Right cardiac atrium (tissue), 5 donors: Measurements from ENCODE around the gene SPAAR. TPM values are rescaled to one million over a fixed set of nuclear protein-coding genes. Genes with fewer than 3 reads are reported as not detected.
"Not testable (repeated sequence)": the region's sequence is repeated elsewhere in the genome, so short reads cannot be mapped to it uniquely, and the experiment has no call there.

ENCODE experiments used
- ATAC-seq, 2 donors: fragments of 200-7000 bp; cut with Tn5 transposase; one replicate each; pipeline versions ENCODE4 v1.8.0 to v1.9.1; 2020; ENCODE audit warnings: moderate library complexity in 2 of 2, mild to moderate bottlenecking in 1 of 2
- DNase-seq, 3 donors: peaks; one replicate each; pipeline ENCODE4 v3.0.0-alpha.2; 2020
- H3K27ac ChIP-seq: one replicate; pipeline ENCODE4 v1.5.1; 2013; ENCODE audit warnings: mild to moderate bottlenecking, low read length, control low read depth, moderate library complexity
- H3K27me3 ChIP-seq: one replicate; pipeline ENCODE4 v1.6.1; 2013; ENCODE audit not compliant: control insufficient read depth, insufficient read depth
- H3K4me1 ChIP-seq: one replicate; pipeline ENCODE4 v1.6.1; 2013; ENCODE audit warnings: low read length; ENCODE audit not compliant: control insufficient read depth, insufficient read depth
- H3K4me3 ChIP-seq: one replicate; pipeline ENCODE4 v1.5.1; 2013; ENCODE audit warnings: low read length, control low read depth
- H3K9me3 ChIP-seq: one replicate; pipeline ENCODE4 v1.6.1; 2013; ENCODE audit warnings: low read length; ENCODE audit not compliant: control insufficient read depth
- WGBS: extraction: QIAGEN DNeasy Blood & Tissue Kit; methylation state at CpG from one replicate; pipeline ENCODE4 v1.1.7; 2013; 5-methylcytosine and 5-hydroxymethylcytosine counted together
- intact Hi-C, 4 donors: fragments of 100-400 bp; cut with DNase I; formaldehyde crosslinking; loops; one replicate each; pipeline versions ENCODE4 v1.11.0 to v1.14.0; 2022 to 2023
- polyA plus RNA-seq: library from polyadenylated mRNA; stranded (reverse); fragments of 200-250 nt; gene quantifications from one replicate; pipeline ENCODE4 v1.2.3, GENCODE V29; 2013
- total RNA-seq, 4 donors: library from RNA; stranded (reverse); fragmentation: NEBNext Ultra II Directional; extraction: Animal tissue kit (Norgen Biotek cat#: 25700); gene quantifications; one replicate each; pipeline ENCODE4 v1.2.1, GENCODE V29; 2021
- donor health status: healthy with polysubstance abuse.
- donor health status: DM: no; HTN: yes; CAD: no.
- donor health status: DM: no; HTN: no; CAD: no.
- donor health status: DM: no; HTN: yes; CAD: no; lungs with severe emphysema.
- donor health status: DM: yes; HTN: yes; CAD: no.

The SPAAR gene
- total and polyA plus RNA-seq, 5 donors, result 3.7 to 8.7 (median 6.0) TPM

DNA sequence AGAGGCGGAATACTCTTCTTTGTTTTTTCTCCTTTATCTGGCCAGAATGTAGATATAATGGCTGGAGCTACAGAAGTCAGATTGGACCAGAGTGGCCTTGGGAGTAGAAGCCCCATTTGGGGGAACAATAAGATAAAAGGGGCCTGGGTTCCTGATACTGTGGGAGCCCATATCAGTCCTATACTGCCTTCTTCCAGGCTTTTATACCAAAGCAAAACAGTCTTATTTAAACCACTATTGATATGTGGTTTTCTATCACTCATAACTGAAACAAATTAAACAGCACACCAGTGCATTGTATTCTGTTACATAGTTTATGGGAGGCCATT lies 14.3 kb downstream of the SPAAR start:
- DNase-seq, result no peak
- Histone ChIP-seq H3K9me3 (no peaks in the 10 kb centered on the region), H3K27me3 (no peaks in the 10 kb centered on the region), H3K4me1 (peaks cover 10% of the 10 kb centered on the region), H3K27ac (no peak overlapping the region), H3K4me3 (no peak overlapping the region)
- WGBS, result 73% methylated on average over 1 of the region's 1 CpG
- no peak for ATAC-seq
- intact Hi-C loops, result no loop called here

DNA sequence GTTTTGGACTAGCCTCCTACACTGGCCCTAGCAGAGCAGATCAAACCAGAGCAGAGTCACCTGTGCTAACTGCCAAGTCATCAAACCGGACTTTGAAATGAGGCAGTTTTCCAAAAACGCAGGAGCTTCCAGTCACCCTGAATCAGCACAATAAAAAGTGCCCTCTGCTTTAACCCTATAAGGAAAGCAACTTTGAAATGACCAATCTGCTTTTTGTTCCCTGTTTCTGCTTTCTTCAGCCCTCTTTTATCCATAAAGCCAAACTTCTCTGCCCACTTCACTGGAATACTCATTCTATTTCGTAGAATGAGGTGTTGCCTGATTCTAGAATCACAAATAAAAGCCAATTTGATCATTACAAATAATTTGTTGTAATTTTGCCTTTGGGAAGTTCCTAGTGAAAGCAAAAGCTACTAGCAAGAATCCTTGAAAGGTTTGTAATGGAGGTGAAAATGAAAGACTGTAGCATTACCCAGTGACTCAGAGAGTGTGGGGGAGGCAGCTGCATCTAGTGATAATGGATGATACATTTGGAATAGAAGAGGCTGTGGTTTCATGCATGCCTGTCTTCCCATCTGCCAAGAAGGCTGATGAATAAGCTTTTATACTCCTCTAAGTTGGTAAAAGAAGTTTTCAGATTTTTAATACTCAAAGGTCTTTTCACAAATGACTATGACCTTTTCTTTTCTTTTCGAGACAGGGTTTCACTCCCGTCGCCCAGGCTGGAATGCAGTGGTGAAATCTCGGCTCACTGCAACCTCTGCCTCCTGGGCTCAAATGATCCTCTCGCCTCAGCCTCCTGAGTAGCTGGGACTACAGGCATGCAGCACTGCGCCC lies 14.9 kb downstream of the SPAAR start:
- WGBS, result 58% methylated on average over 9 of the region's 9 CpGs
- peak in 1 of 3 donors; percentile 44 for DNase-seq
- Histone ChIP-seq H3K4me1 (peaks cover 10% of the 10 kb centered on the region), H3K4me3 (no peak overlapping the region), H3K9me3 (no peaks in the 10 kb centered on the region), H3K27me3 (no peaks in the 10 kb centered on the region), H3K27ac (peak overlapping the region; percentile 34)
- peak; percentile 62 to 75 for ATAC-seq
- intact Hi-C loops, result no loop called here

DNA sequence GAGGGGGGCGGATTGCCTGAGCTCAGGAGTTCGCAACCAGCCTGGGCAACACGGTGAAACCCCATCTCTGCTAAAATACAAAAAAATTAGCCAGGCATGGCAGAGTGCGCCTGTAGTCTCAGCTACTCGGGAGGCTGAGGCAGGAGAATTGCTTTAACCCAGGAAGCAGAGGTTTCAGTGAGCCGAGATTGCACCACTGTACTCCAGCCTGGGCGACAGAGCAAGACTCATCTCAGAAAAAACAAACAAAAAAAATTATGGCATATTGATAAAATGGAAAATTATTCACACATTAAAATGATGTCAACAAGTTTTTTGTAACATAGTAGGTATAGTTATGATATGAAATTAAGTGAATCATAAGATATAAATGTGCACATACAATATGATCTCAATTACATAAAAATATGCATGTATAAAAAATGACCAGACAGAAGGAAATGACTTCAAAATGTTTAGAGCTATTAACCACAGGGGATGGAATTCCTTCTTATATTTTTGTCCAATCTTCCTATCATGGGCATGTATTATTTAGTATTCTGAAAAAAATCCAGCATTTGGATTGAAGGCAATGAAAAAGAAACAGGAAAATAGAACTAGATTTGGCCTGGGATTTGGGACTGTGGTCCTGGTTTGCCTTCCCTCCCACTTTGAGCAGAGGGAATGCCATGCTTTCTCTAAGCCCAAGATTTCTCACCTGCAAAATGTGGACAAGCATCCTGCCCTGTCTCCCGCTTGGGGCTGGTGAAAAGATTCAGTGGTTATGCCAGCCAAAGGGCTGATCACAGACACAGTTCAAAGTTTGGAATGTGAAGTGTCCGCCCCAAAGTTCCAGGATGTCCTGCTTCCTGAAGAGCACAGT lies 19.5 kb downstream of the SPAAR start:
- ATAC-seq (peak; percentile 75 to 78), DNase-seq (no peak)
- Histone ChIP-seq H3K27me3 (no peaks in the 10 kb centered on the region), H3K27ac (peak overlapping the region; percentile 48), H3K4me3 (peak overlapping the region; percentile 31), H3K9me3 (no peaks in the 10 kb centered on the region), H3K4me1 (peaks cover 7% of the 10 kb centered on the region)
- WGBS, result 79% methylated on average over 9 of the region's 9 CpGs
- intact Hi-C loops, result no loop called here

DNA sequence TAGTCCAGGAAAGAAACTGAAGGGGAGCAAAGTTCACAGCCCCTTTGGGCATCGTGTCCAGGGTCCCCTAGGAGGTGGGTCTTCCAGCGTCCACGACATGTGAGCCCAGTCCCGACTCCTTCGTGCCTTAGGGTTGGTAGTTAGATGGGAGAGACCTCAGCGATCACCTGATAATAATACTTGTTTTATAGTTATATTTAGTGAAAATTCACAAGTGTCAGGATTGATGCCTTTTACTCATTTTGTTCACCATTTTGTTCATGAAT lies 20.1 kb downstream of the SPAAR start:
- 68% methylated on average over 6 of the region's 6 CpGs for WGBS
- DNase-seq (peak in 1 of 3 donors; percentile 63), ATAC-seq (no peak)
- Histone ChIP-seq H3K4me1 (peaks cover 7% of the 10 kb centered on the region), H3K27me3 (no peaks in the 10 kb centered on the region), H3K4me3 (no peak overlapping the region), H3K27ac (peak overlapping the region; percentile 12), H3K9me3 (no peaks in the 10 kb centered on the region)
- intact Hi-C loops, result no loop called here

DNA sequence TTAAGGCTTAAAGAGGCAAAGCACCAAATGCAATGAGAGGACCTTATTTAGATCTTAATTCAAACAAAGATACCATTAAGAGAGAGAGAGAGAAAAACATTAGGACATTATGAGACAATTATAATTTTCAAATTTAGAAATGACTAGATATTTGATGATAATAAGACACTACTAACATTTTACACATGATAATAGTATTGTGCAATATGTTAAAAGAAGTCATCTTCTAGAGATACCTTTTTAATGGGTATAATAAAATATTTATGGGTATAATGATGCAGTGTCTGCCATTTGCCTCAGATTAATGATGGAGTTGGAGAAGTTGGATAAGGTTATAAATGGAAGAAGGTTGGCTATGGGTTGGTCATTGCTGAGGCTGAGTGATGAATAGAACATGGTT lies 21.2 kb downstream of the SPAAR start:
- Histone ChIP-seq H3K4me1 (peaks cover 3% of the 10 kb centered on the region), H3K27ac (no peak overlapping the region), H3K4me3 (no peak overlapping the region), H3K9me3 (no peaks in the 10 kb centered on the region), H3K27me3 (no peaks in the 10 kb centered on the region)
- DNase-seq (no peak), ATAC-seq (no peak)
- intact Hi-C loops, result no loop called here

DNA sequence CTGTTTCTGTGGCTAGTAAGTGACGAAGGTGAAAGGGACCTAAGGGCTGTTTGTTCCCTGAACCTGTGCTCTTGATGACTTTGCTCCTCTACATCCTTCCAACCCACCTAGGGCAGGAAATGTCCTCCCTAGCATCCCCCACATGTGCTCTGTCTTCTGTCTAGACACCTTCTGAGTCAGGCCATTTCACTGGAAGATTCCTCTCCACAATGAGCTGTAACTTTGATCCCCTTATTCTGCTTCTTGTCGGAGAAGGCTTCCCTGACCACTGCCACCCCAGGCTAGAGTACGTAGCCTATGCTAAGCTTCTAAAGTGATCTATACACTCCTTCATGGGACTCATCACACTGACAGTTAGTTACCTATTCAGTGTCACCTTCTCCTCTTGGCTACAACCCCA lies 21.7 kb downstream of the SPAAR start:
- intact Hi-C loops, result no loop called here
- Histone ChIP-seq H3K4me1 (peaks cover 3% of the 10 kb centered on the region), H3K27ac (no peak overlapping the region), H3K27me3 (no peaks in the 10 kb centered on the region), H3K4me3 (no peak overlapping the region), H3K9me3 (no peaks in the 10 kb centered on the region)
- DNase-seq (no peak), ATAC-seq (no peak)
- 95% methylated on average over 3 of the region's 3 CpGs for WGBS

DNA sequence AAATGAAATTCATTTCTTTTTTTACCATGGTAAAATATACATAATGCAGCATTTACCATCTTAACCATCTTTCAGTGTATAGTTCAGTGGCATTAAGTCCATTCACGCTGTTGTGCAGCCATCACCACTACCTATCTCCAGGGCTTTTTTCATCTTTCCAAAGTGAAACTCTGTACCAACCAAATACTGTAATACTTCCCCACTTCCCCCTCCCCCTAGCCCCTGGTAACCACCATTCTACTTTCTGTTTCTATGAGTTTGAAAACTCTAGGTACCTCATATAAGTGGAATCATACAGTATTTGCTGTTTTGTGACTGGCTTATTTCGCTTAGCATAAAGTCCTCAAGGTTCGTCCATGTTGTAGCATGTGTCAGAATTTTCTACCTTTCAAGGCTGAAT lies 23.4 kb downstream of the SPAAR start:
- intact Hi-C loops, result no loop called here
- DNase-seq, result no peak
- H3K27me3 ChIP-seq, result no peaks in the 10 kb centered on the region
- H3K9me3 ChIP-seq, result no peaks in the 10 kb centered on the region
- ATAC-seq, result no peak
- no peak overlapping the region for H3K4me3 ChIP-seq
- WGBS, result 93% methylated on average over 3 of the region's 3 CpGs
- no peak overlapping the region for H3K27ac ChIP-seq
- H3K4me1 ChIP-seq, result peaks cover 3% of the 10 kb centered on the region

DNA sequence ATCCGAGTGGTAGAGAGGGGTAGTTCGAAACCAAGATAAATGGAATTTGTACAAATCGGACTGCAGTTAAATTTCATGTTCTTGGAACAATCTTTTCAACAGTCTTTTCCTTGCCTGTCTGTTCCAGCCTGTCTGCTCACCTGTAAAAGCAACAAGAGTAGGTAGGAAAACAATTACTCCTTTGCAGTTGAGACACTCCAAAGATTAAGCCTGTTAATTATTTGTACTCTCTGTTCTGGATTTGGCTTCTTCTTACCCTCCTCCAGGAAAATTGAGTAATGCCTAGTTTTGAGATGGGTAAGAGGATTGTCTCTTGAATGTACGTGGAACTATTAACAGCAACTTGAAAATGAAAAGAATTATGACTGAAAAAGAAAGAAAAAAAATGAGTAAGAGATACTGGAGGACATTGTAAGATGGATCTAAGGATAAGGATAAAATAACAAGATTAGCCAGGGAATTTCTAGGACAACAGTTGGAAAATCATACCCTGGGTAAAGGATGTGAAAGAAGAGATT lies 24.3 kb downstream of the SPAAR start:
- intact Hi-C loops, result no loop called here
- no peak overlapping the region for H3K4me3 ChIP-seq
- peaks cover 3% of the 10 kb centered on the region for H3K4me1 ChIP-seq
- no peaks in the 10 kb centered on the region for H3K9me3 ChIP-seq
- no peaks in the 10 kb centered on the region for H3K27me3 ChIP-seq
- 82% methylated on average over 4 of the region's 4 CpGs for WGBS
- ATAC-seq (no peak), DNase-seq (no peak)
- no peak overlapping the region for H3K27ac ChIP-seq

DNA sequence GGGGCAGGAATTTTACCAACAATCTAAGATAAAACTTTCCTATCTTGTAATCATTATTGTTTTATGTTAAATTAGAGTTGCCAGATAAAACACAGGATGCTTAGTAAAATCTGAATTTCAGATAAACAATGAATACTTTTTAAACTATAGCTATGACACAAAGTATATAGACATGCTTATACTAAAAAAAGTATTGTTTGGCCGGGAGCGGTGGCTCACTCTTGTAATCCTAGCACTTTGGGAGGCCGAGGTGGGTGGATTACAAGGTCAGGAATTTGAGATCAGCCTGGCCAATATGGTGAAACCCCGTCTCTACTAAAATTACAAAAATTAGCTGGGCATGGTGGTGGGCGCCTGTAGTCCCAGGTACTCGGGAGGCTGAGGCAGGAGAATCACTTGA lies 24.8 kb downstream of the SPAAR start:
- H3K9me3 ChIP-seq, H3K27me3 ChIP-seq, DNase-seq, H3K27ac ChIP-seq, H3K4me3 ChIP-seq, intact Hi-C loops, ATAC-seq, H3K4me1 ChIP-seq: not testable (repeated sequence)
- 89% methylated on average over 6 of the region's 6 CpGs for WGBS

DNA sequence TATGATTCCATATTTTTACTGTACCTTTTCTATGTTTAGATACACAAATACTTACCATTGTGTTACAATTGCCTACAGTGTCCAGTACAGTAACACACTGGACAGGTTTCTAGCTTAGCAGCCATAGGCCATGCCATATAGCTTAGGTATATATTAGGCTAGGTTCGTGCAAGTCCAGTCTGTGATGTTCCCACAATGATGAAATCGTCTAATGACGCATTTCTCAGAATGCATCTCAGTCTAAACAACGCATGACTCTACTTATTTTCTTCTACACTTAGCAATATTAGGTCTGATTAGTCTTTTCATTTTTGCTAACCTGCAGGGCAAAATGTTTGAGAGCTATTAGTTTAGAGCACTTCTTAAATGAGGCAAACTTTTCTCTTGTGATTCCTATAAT lies 26.0 kb downstream of the SPAAR start:
- 95% methylated on average over 4 of the region's 4 CpGs for WGBS
- intact Hi-C loops, result no loop called here
- no peaks in the 10 kb centered on the region for H3K4me1 ChIP-seq
- no peaks in the 10 kb centered on the region for H3K27me3 ChIP-seq
- ATAC-seq (no peak), DNase-seq (no peak)
- no peak overlapping the region for H3K27ac ChIP-seq
- no peak overlapping the region for H3K4me3 ChIP-seq
- H3K9me3 ChIP-seq, result no peaks in the 10 kb centered on the region

DNA sequence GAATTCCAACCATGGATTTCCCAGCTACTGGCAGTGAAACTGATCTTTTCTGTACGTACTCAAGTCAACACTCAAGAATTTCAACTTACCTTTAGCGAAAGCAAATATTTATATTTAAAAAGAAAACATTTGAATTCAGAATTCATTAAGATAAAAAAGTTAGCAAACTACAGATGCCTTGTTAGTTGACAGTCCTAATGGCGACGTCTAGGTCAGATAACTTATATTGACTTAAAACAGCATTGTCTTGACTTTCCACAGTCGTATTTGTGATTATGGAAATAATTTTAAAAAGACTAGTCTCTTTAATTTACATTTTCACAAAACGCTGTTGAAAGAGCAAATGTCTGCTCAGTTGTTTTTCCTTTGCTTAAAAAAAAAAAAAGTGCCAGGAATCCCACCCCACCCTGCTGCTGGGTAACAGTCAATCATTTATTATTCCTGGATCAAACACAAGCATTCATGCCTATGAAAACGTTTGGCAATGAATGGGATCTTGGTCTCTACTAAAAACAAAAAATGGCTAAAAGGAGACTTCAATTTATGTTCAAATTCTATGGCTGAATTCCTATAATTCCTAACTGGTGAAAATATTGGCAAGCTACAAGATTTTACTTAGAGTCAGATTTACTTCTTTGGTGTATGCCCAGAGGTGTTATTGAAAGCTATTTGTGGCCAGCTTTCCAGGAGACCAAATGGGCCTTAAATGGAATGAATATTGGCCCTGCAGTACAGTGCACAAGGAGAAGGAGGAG lies 26.6 kb downstream of the SPAAR start:
- no peaks in the 10 kb centered on the region for H3K9me3 ChIP-seq
- no peak overlapping the region for H3K27ac ChIP-seq
- no peaks in the 10 kb centered on the region for H3K4me1 ChIP-seq
- WGBS, result 49% methylated on average over 7 of the region's 7 CpGs
- ATAC-seq (peak; percentile 55 to 70), DNase-seq (no peak)
- intact Hi-C loops, result no loop called here
- no peak overlapping the region for H3K4me3 ChIP-seq
- no peaks in the 10 kb centered on the region for H3K27me3 ChIP-seq
